Tibial artery (tissue), 4 donors: Measurements from ENCODE around the gene KIF13A.

Source experiments
- DNase-seq, 2 donors: peaks; one replicate each; pipeline ENCODE4 v3.0.0-alpha.2; 2019
- H3K27ac ChIP-seq, 2 donors: fragments of 200-600 bp; sonication (generic) in 1 of 2; 1 replicate in 1 of 2; 2 replicates in 1 of 2; pipeline ENCODE4 v1.5.1; 2018 to 2019; ENCODE audit warnings: mild to moderate bottlenecking in 1 of 2
- H3K27me3 ChIP-seq, 2 donors: fragments of 200-600 bp; sonication (generic) in 1 of 2; one replicate each; pipeline versions ENCODE4 v1.5.1 to v1.6.0; 2016 to 2019
- H3K36me3 ChIP-seq, 3 donors: fragments of 200-600 bp; sonication (generic) in 2 of 3; one replicate each; pipeline ENCODE4 v1.5.1; 2016 to 2019; ENCODE audit warnings: mild to moderate bottlenecking in 2 of 3
- H3K4me1 ChIP-seq, 4 donors: fragments of 200-600 bp; sonication (generic) in 2 of 4; 1 replicate in 3 of 4; 2 replicates in 1 of 4; pipeline ENCODE4 v1.5.1; 2016 to 2019
- H3K4me3 ChIP-seq, 2 donors: fragments of 200-600 bp; sonication (generic) in 1 of 2; 1 replicate in 1 of 2; 2 replicates in 1 of 2; pipeline ENCODE4 v1.5.1; 2018 to 2019; ENCODE audit warnings: mild to moderate bottlenecking in 2 of 2
- H3K9me3 ChIP-seq, 3 donors: fragments of 200-600 bp; sonication (generic) in 1 of 3; one replicate each; pipeline ENCODE4 v1.5.1; 2016 to 2019
- CTCF ChIP-seq, 2 experiments: fragments of 200-600 bp in 1 of 2; fragments of 450-650 bp in 1 of 2; IDR thresholded peaks; one replicate each; pipeline ENCODE4 v1.5.1; 2017 to 2019; ENCODE audit warnings: antibody characterized with exemption in 2 of 2, mild to moderate bottlenecking in 1 of 2, moderate library complexity in 1 of 2
- intact Hi-C: fragments of 100-400 bp; cut with DNase I; formaldehyde crosslinking; loops from one replicate; pipeline ENCODE4 v1.15.0; 2023; ENCODE audit warnings: low total_unique reads

The KIF13A gene

DNA sequence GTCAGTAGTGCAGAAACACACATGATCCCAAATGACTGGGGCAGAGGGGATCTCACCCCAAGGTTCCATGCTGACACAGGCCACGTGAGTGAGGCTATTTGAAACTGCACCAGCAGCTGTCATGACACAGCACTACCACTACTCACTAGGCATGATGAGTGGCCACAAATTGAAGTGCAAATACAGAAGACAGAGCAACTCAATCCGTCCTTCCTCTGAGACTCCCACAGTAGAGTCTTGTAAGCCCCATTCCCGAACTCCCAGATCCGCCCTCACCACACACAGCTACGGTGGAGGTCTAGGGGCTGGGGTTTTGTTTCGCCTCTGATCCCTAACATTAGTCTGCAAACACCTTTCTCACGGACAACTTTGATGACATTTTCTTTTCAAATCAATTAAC, 167.4 kb downstream of the KIF13A start:
- no peak for DNase-seq
- Histone ChIP-seq H3K9me3 (no peaks in the 10 kb centered on the region), H3K27ac (no peak overlapping the region), H3K4me1 (no peaks in the 10 kb centered on the region), H3K36me3 (peaks cover 13 to 50% (median 25%) of the 10 kb centered on the region in 3 donors), H3K27me3 (no peaks in the 10 kb centered on the region), H3K4me3 (no peak overlapping the region)
- intact Hi-C loops = no loop called here
- TF ChIP-seq CTCF (IDR thresholded peaks at IDR 0.05) = no peak

DNA sequence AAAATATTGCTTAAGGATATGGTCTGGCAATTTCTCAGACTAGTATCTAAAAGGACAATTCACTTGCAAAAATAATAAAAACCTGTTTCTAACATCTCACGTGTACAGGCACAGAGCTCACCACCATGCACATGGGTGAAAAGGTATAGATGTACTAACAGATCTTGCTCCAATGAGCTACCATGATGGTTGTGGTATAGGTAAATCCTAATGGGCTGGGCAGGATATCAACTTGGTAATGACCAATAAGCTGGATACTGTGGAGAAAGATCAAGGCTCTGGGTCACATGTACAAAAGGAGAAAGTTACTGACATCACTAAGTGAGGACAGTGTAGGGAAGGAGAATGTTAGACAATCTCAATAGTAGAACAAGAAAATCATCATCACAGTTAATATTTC, 169.7 kb downstream of the KIF13A start:
- Histone ChIP-seq H3K4me3 (no peak overlapping the region), H3K4me1 (no peaks in the 10 kb centered on the region), H3K36me3 (peaks cover 9 to 48% (median 39%) of the 10 kb centered on the region in 3 donors), H3K27ac (no peak overlapping the region), H3K9me3 (no peaks in the 10 kb centered on the region), H3K27me3 (no peaks in the 10 kb centered on the region)
- TF ChIP-seq CTCF (IDR thresholded peaks at IDR 0.05) = no peak
- intact Hi-C loops = no loop called here
- no peak for DNase-seq

GRCh38 chr6:17816921-17817611, 170.4 kb downstream of the KIF13A start:
- no peak for TF ChIP-seq CTCF (IDR thresholded peaks at IDR 0.05)
- Histone ChIP-seq H3K9me3 (no peaks in the 10 kb centered on the region), H3K27me3 (no peaks in the 10 kb centered on the region), H3K4me1 (no peaks in the 10 kb centered on the region), H3K27ac (no peak overlapping the region), H3K4me3 (no peak overlapping the region), H3K36me3 (peaks cover 9 to 48% (median 45%) of the 10 kb centered on the region in 3 donors)
- intact Hi-C loops = no loop called here
- no peak for DNase-seq

DNA sequence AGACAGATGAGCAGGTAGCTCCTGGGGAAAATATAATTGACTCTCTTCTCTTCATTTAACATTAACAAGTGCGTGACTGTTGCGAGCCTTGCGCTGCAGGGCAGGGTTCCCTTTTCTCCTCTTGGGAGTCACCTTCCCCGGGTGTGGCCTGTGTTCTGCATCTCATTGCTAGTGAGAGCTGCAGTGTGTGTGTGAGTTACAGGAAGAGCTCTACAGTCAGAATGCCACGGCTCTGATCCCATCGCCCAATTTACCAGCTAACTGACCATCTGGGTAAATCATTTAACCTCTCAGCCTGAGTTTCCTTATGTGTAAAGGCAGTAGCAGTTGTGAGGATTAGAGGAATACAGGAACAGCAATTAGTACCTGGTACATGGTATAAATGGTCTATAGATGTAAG, 173.9 kb downstream of the KIF13A start:
- Histone ChIP-seq H3K9me3 (no peaks in the 10 kb centered on the region), H3K36me3 (peaks cover 14 to 51% (median 49%) of the 10 kb centered on the region in 3 donors), H3K27me3 (no peaks in the 10 kb centered on the region), H3K27ac (no peak overlapping the region), H3K4me3 (no peak overlapping the region), H3K4me1 (no peaks in the 10 kb centered on the region)
- DNase-seq = no peak
- intact Hi-C loops = loop anchor here (5.0 kb wide), 1 partner anchor 226 kb away; no protein-coding TSS in a partner anchor
- TF ChIP-seq CTCF (IDR thresholded peaks at IDR 0.05) = no peak

GRCh38 chr6:17812311-17812710, 175.1 kb downstream of the KIF13A start:
- Histone ChIP-seq H3K9me3 (no peaks in the 10 kb centered on the region), H3K4me3 (no peak overlapping the region), H3K27me3 (no peaks in the 10 kb centered on the region), H3K4me1 (no peaks in the 10 kb centered on the region), H3K36me3 (peaks cover 23 to 63% (median 60%) of the 10 kb centered on the region in 3 donors), H3K27ac (no peak overlapping the region)
- intact Hi-C loops = loop anchor here (5.0 kb wide), 1 partner anchor 225 kb away; no protein-coding TSS in a partner anchor
- no peak for DNase-seq
- TF ChIP-seq CTCF (IDR thresholded peaks at IDR 0.05) = no peak
